SK-N-SH (cell line): ENCODE data around the gene DGKE. TPM values are rescaled to one million over a fixed set of nuclear protein-coding genes. Genes with fewer than 3 reads are reported as not detected.

Source experiments
- CTCF ChIA-PET: fragments of 300-600, 350-600 bp; formaldehyde crosslinking; extraction: SDS; loops from one replicate; lab custom pipeline; 2021; lab: Yijun Ruan, JAX
- POLR2A ChIA-PET: fragments of 350-600 bp; sonication (Branson Sonifier 250); formaldehyde crosslinking; extraction: SDS; loops from one replicate; lab custom pipeline; 2020; ENCODE audit warnings: antibody characterized with exemption, inconsistent platforms; lab: Yijun Ruan, JAX
- DNase-seq: peaks from one replicate; pipeline ENCODE4 v3.0.0; 2012
- H2AFZ ChIP-seq: fragments of 200-600 bp; sonication (generic); 2 replicates; pipeline ENCODE4 v1.8.1; 2016; ENCODE audit warnings: antibody characterized with exemption, mild to moderate bottlenecking, low read depth
- H3F3A ChIP-seq: fragments of 200-600 bp; sonication (generic); replicated peaks from 2 replicates; pipeline ENCODE3; 2016; ENCODE audit warnings: antibody characterized with exemption, mild to moderate bottlenecking; ENCODE audit not compliant: insufficient read depth
- H3K27ac ChIP-seq, 2 experiments: fragments of 200-500 bp in 1 of 2; fragments of 200-600 bp in 1 of 2; sonication (Bioruptor generic) in 1 of 2; sonication (generic), shearing (Covaris generic) in 1 of 2; 2 replicates each; pipeline versions ENCODE4 v1.5.1 to v1.6.1; 2014 to 2016; ENCODE audit warnings: low read depth in 2 of 2, inconsistent platforms in 1 of 2, low read length in 1 of 2, mild to moderate bottlenecking in 1 of 2, mixed read lengths in 1 of 2
- H3K27me3 ChIP-seq: fragments of 200-600 bp; sonication (generic), shearing (Covaris generic); 2 replicates; pipeline ENCODE4 v1.6.1; 2016; ENCODE audit warnings: mixed run types; ENCODE audit not compliant: insufficient read depth
- H3K36me3 ChIP-seq, 2 experiments: fragments of 200-500 bp in 1 of 2; fragments of 200-600 bp in 1 of 2; sonication (Bioruptor generic) in 1 of 2; sonication (generic) in 1 of 2; replicated peaks in 1 of 2; 2 replicates each; pipeline versions ENCODE3 to v1.5.1; 2014 to 2016; ENCODE audit warnings: low read length in 1 of 2, mild to moderate bottlenecking in 1 of 2; ENCODE audit not compliant: insufficient read depth in 2 of 2, control insufficient read depth in 1 of 2
- H3K4me1 ChIP-seq, 2 experiments: fragments of 200-500 bp in 1 of 2; fragments of 200-600 bp in 1 of 2; sonication (Bioruptor generic) in 1 of 2; sonication (generic), shearing (Covaris generic) in 1 of 2; 2 replicates each; pipeline versions ENCODE4 v1.5.1 to v1.6.1; 2014 to 2016; ENCODE audit warnings: low read depth in 1 of 2, low read length in 1 of 2, mixed run types in 1 of 2; ENCODE audit not compliant: insufficient read depth in 2 of 2, control insufficient read depth in 1 of 2
- H3K4me2 ChIP-seq: fragments of 200-600 bp; sonication (generic), shearing (Covaris generic); 2 replicates; pipeline ENCODE4 v1.6.1; 2017; ENCODE audit warnings: mixed run types
- H3K4me3 ChIP-seq, 2 experiments: fragments of 200-500 bp in 1 of 2; fragments of 200-600 bp in 1 of 2; sonication (Bioruptor generic) in 1 of 2; sonication (generic), shearing (Covaris generic) in 1 of 2; 2 replicates each; pipeline versions ENCODE4 v1.5.1 to v1.8.1; 2014 to 2016; ENCODE audit warnings: low read depth in 2 of 2, inconsistent platforms in 1 of 2, low read length in 1 of 2, mild to moderate bottlenecking in 1 of 2, mixed read lengths in 1 of 2, moderate library complexity in 1 of 2
- H3K79me2 ChIP-seq: fragments of 200-600 bp; sonication (generic); 2 replicates; pipeline ENCODE4 v1.8.1; 2017; ENCODE audit warnings: mild to moderate bottlenecking; ENCODE audit not compliant: insufficient read depth
- H3K9ac ChIP-seq: fragments of 200-600 bp; sonication (generic); 2 replicates; pipeline ENCODE4 v1.6.1; 2017; ENCODE audit warnings: mixed run types
- H3K9me2 ChIP-seq: fragments of 200-600 bp; sonication (generic); 2 replicates; pipeline ENCODE4 v1.6.1; 2017; ENCODE audit warnings: mixed run types
- H3K9me3 ChIP-seq: fragments of 200-600 bp; sonication (generic); 2 replicates; pipeline ENCODE4 v1.6.1; 2017; ENCODE audit warnings: mixed run types, mild to moderate bottlenecking, moderate library complexity
- H4K20me1 ChIP-seq: fragments of 200-600 bp; sonication (generic); 2 replicates; pipeline ENCODE4 v1.6.1; 2017; ENCODE audit warnings: mild to moderate bottlenecking, mixed run types; ENCODE audit not compliant: insufficient read depth
- CHD2 ChIP-seq: fragments of 150-350 bp; IDR thresholded peaks from 2 replicates; pipeline ENCODE4 v1.6.1; 2018; ENCODE audit warnings: low read length; ENCODE audit not compliant: partially characterized antibody
- EP300 ChIP-seq, 2 experiments: IDR thresholded peaks; 2 replicates each; pipeline versions ENCODE4 v1.4.0 to v1.6.1; 2012; ENCODE audit warnings: borderline replicate concordance in 1 of 2, low read depth in 1 of 2, low read length in 1 of 2
- EZH2phosphoT487 ChIP-seq: fragments of 200-600 bp; sonication (generic); IDR thresholded peaks from 2 replicates; pipeline ENCODE4 v1.6.1; 2017; ENCODE audit warnings: low read depth, mixed run types, mild to moderate bottlenecking, antibody characterized with exemption, moderate library complexity, borderline replicate concordance
- FOXJ3 ChIP-seq: sonication (generic); formaldehyde crosslinking; IDR thresholded peaks from 2 replicates; pipeline ENCODE4 v1.5.1; 2020; ENCODE audit warnings: mild to moderate bottlenecking, missing genetic modification reagents
- GABPA ChIP-seq: IDR thresholded peaks from 2 replicates; pipeline ENCODE4 v1.4.0; 2012; ENCODE audit warnings: low read depth, mild to moderate bottlenecking
- MEF2A ChIP-seq: IDR thresholded peaks from 2 replicates; pipeline ENCODE4 v1.4.0; 2012; ENCODE audit warnings: low read depth, borderline replicate concordance
- MXI1 ChIP-seq: IDR thresholded peaks from 2 replicates; pipeline ENCODE4 v1.6.1; 2012; ENCODE audit warnings: mild to moderate bottlenecking, low read depth, low read length, improper control_type of control experiment
- NFIC ChIP-seq: IDR thresholded peaks from 2 replicates; pipeline ENCODE4 v1.4.0; 2012; ENCODE audit warnings: borderline replicate concordance
- RAD21 ChIP-seq: IDR thresholded peaks from 2 replicates; pipeline ENCODE4 v1.6.1; 2012; ENCODE audit warnings: mild to moderate bottlenecking, low read length
- RCOR1 ChIP-seq: fragments of 150-350 bp; IDR thresholded peaks from 2 replicates; pipeline ENCODE4 v1.6.1; 2017; ENCODE audit warnings: antibody characterized with exemption, low read length
- RFX5 ChIP-seq: IDR thresholded peaks from 2 replicates; pipeline ENCODE4 v1.6.1; 2012; ENCODE audit warnings: mild to moderate bottlenecking, improper control_type of control experiment, low read length
- TAF1 ChIP-seq: IDR thresholded peaks from 2 replicates; pipeline ENCODE4 v1.6.1; 2012; ENCODE audit warnings: low read depth, mild to moderate bottlenecking, low read length, moderate library complexity, borderline replicate concordance
- TCF12 ChIP-seq: IDR thresholded peaks from 2 replicates; pipeline ENCODE4 v1.4.0; 2012
- YY1 ChIP-seq: IDR thresholded peaks from 2 replicates; pipeline ENCODE4 v1.4.0; 2012; ENCODE audit warnings: low read depth, mild to moderate bottlenecking
- WGBS: methylation state at CpG from one replicate; pipeline ENCODE4 v1.1.6; 2017; ENCODE audit warnings: low lambda C conversion rate; 5-methylcytosine and 5-hydroxymethylcytosine counted together
- polyA plus RNA-seq, 3 experiments: library from polyadenylated mRNA; depleted of rRNA; stranded (reverse); fragments of >200 nt; gene quantifications; 2 replicates each; pipeline ENCODE4 v1.2.3, GENCODE V29; 2012
- TF ChIP-seq, protein P1 (sequence below): IDR thresholded peaks from 2 replicates; pipeline ENCODE4 v1.4.0; 2012; ENCODE audit warnings: low read depth, borderline replicate concordance
- TF ChIP-seq, protein P2 (sequence below): fragments of 200-600 bp; sonication (generic); IDR thresholded peaks from 2 replicates; pipeline ENCODE4 v1.6.1; 2017; ENCODE audit warnings: antibody characterized with exemption, mild to moderate bottlenecking, moderate library complexity
- TF ChIP-seq, protein P3 (sequence below): IDR thresholded peaks from 2 replicates; pipeline ENCODE4 v1.4.0; 2012; ENCODE audit warnings: low read depth
- TF ChIP-seq, protein P4 (sequence below): fragments of 150-350 bp; IDR thresholded peaks from 2 replicates; pipeline ENCODE4 v1.6.1; 2016; ENCODE audit warnings: mild to moderate bottlenecking, low read depth, low read length
- TF ChIP-seq, protein P5 (sequence below): IDR thresholded peaks from 2 replicates; pipeline ENCODE4 v1.6.1; 2012; ENCODE audit warnings: mild to moderate bottlenecking, low read depth, low read length, moderate library complexity

The DGKE gene
- polyA plus RNA-seq, 1 of the 3 experiments (the other 2 are of a cell fraction), result 2.4 TPM

DNA sequence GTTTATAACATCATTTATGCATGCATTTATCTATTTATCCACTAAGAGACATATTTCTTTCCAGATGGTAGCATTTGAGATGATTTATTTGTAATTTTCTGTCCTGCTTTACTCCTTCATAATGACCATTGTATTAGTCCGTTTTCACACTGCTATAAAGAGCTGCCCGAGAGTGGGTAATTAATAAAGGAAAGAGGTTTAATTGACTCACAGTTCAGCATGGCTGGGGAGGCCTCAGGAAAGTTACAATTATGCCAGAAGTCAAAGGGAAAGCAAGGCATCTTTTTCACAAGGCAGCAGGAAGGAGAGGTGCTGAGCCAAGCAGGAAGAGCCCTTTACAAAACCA lies 51.3 kb downstream of the DGKE start:
- Histone ChIP-seq H3K9me3 (no peaks in the 10 kb centered on the region; the same call in 1 of the 2 replicates), H3K9me2 (no peaks in the 10 kb centered on the region), H2AFZ (no peak overlapping the region), H3K4me2 (no peak overlapping the region), H3K36me3 (peaks cover 10 to 30% of the 10 kb centered on the region in 2 experiments), H4K20me1 (no peaks in the 10 kb centered on the region), H3K79me2 (no peaks in the 10 kb centered on the region), H3K27ac (no peak overlapping the region), H3K27me3 (no peaks in the 10 kb centered on the region), H3K4me1 (no peaks in the 10 kb centered on the region), H3K9ac (no peak overlapping the region), H3F3A (no peaks in the 10 kb centered on the region), H3K4me3 (no peak overlapping the region)
- POLR2A ChIA-PET, result no interaction called here
- WGBS, result 80% methylated on average over 2 of the region's 2 CpGs
- no peak for DNase-seq
- CTCF ChIA-PET, result interaction anchor here (1.8 to 2.5 kb wide), 2 partner anchors 8 to 15 kb away, joined by 4 to 8 read pairs; no protein-coding TSS in a partner anchor
- TF ChIP-seq, protein P1, sequence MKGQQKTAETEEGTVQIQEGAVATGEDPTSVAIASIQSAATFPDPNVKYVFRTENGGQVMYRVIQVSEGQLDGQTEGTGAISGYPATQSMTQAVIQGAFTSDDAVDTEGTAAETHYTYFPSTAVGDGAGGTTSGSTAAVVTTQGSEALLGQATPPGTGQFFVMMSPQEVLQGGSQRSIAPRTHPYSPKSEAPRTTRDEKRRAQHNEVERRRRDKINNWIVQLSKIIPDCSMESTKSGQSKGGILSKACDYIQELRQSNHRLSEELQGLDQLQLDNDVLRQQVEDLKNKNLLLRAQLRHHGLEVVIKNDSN, result no peak
- TF ChIP-seq TAF1, result no peak
- no peak for TF ChIP-seq FOXJ3 (CRISPR knock-in tag)
- TF ChIP-seq RFX5, result no peak
- TF ChIP-seq, protein P2, sequence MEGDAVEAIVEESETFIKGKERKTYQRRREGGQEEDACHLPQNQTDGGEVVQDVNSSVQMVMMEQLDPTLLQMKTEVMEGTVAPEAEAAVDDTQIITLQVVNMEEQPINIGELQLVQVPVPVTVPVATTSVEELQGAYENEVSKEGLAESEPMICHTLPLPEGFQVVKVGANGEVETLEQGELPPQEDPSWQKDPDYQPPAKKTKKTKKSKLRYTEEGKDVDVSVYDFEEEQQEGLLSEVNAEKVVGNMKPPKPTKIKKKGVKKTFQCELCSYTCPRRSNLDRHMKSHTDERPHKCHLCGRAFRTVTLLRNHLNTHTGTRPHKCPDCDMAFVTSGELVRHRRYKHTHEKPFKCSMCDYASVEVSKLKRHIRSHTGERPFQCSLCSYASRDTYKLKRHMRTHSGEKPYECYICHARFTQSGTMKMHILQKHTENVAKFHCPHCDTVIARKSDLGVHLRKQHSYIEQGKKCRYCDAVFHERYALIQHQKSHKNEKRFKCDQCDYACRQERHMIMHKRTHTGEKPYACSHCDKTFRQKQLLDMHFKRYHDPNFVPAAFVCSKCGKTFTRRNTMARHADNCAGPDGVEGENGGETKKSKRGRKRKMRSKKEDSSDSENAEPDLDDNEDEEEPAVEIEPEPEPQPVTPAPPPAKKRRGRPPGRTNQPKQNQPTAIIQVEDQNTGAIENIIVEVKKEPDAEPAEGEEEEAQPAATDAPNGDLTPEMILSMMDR, result no peak
- TF ChIP-seq EP300 (IDR thresholded peaks at IDR 0.05; ENCODE audit: borderline replicate concordance in 1 of 2, low read depth in 1 of 2, low read length in 1 of 2), result no peak
- no peak for TF ChIP-seq RAD21

DNA sequence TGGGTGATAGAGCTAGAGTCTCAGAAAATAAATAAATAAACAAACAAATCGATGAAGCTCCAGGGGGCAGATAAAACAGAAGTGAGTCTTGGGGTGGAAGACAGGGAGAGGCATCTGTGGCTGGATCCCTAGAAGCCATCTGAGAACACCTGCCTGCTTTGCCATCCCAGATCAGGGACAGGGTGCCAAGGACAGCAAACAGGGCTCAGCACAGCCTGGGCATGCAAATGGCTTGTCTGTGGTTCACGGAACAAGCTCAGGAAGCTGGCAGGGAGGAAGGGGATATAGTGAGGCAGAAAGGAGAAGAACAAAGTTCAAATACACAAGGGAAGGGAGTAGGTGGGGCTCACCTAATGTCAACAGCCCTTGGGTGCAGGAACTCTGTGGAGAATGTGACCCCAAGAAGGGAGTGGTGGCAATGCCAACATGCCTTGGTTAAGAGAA lies 52.4 kb downstream of the DGKE start:
- Histone ChIP-seq H3K4me2 (no peak overlapping the region), H3F3A (no peaks in the 10 kb centered on the region), H3K4me3 (no peak overlapping the region), H3K36me3 (peaks cover 20 to 30% of the 10 kb centered on the region in 2 experiments), H3K4me1 (no peaks in the 10 kb centered on the region), H4K20me1 (no peaks in the 10 kb centered on the region), H3K9me3 (no peaks in the 10 kb centered on the region; the same call in 1 of the 2 replicates), H3K79me2 (no peaks in the 10 kb centered on the region), H3K9ac (no peak overlapping the region), H3K27ac (no peak overlapping the region), H3K27me3 (no peaks in the 10 kb centered on the region), H2AFZ (no peak overlapping the region), H3K9me2 (no peaks in the 10 kb centered on the region)
- ChIA-PET POLR2A (no interaction called here), CTCF (interaction anchor here (1.3 kb wide), 1 partner anchor 25 kb away, joined by 3 read pairs; no protein-coding TSS in a partner anchor)
- no peak for DNase-seq
- 92% methylated on average over 2 of the region's 2 CpGs for WGBS
- TF ChIP-seq, protein P3, sequence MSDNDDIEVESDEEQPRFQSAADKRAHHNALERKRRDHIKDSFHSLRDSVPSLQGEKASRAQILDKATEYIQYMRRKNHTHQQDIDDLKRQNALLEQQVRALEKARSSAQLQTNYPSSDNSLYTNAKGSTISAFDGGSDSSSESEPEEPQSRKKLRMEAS, result no peak
- TF ChIP-seq, protein P4, sequence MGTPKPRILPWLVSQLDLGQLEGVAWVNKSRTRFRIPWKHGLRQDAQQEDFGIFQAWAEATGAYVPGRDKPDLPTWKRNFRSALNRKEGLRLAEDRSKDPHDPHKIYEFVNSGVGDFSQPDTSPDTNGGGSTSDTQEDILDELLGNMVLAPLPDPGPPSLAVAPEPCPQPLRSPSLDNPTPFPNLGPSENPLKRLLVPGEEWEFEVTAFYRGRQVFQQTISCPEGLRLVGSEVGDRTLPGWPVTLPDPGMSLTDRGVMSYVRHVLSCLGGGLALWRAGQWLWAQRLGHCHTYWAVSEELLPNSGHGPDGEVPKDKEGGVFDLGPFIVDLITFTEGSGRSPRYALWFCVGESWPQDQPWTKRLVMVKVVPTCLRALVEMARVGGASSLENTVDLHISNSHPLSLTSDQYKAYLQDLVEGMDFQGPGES, result no peak
- TF ChIP-seq GABPA, result no peak
- no peak for TF ChIP-seq MXI1
- no peak for TF ChIP-seq MEF2A
- TF ChIP-seq, protein P5, sequence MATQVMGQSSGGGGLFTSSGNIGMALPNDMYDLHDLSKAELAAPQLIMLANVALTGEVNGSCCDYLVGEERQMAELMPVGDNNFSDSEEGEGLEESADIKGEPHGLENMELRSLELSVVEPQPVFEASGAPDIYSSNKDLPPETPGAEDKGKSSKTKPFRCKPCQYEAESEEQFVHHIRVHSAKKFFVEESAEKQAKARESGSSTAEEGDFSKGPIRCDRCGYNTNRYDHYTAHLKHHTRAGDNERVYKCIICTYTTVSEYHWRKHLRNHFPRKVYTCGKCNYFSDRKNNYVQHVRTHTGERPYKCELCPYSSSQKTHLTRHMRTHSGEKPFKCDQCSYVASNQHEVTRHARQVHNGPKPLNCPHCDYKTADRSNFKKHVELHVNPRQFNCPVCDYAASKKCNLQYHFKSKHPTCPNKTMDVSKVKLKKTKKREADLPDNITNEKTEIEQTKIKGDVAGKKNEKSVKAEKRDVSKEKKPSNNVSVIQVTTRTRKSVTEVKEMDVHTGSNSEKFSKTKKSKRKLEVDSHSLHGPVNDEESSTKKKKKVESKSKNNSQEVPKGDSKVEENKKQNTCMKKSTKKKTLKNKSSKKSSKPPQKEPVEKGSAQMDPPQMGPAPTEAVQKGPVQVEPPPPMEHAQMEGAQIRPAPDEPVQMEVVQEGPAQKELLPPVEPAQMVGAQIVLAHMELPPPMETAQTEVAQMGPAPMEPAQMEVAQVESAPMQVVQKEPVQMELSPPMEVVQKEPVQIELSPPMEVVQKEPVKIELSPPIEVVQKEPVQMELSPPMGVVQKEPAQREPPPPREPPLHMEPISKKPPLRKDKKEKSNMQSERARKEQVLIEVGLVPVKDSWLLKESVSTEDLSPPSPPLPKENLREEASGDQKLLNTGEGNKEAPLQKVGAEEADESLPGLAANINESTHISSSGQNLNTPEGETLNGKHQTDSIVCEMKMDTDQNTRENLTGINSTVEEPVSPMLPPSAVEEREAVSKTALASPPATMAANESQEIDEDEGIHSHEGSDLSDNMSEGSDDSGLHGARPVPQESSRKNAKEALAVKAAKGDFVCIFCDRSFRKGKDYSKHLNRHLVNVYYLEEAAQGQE, result no peak
- TF ChIP-seq YY1, result no peak
- no peak for TF ChIP-seq CHD2
- TF ChIP-seq RCOR1, result no peak
- TF ChIP-seq NFIC, result no peak
- no peak for TF ChIP-seq TAF1
- TF ChIP-seq TCF12, result no peak
- no peak for TF ChIP-seq RAD21
- TF ChIP-seq EZH2phosphoT487, result no peak
- TF ChIP-seq, protein P1, result no peak
